Left ventricle myocardium superior (tissue), 1 donor: ENCODE results near the gene JAG1. TPM values are rescaled to one million over a fixed set of nuclear protein-coding genes. Genes with fewer than 3 reads are reported as not detected.

Source experiments
- ATAC-seq: fragments of 200-7000 bp; cut with Tn5 transposase; one replicate; pipeline ENCODE4 v1.9.1; 2020; ENCODE audit warnings: mild to moderate bottlenecking, moderate library complexity
- DNase-seq: peaks from one replicate; pipeline ENCODE4 v3.0.0-alpha.2; 2020
- intact Hi-C: fragments of 100-400 bp; cut with micrococcal nuclease; formaldehyde crosslinking; loops from one replicate; pipeline ENCODE4 v1.11.0; 2022
- long read RNA-seq: library from polyadenylated mRNA; unstranded; transcript quantifications from one replicate; pipeline ENCODE4 v2.0.0, GENCODE V29; 2021
- total RNA-seq: library from RNA; stranded (reverse); fragmentation: NEBNext Ultra II Directional; extraction: Animal tissue kit (Norgen Biotek cat#: 25700); gene quantifications from one replicate; pipeline ENCODE4 v1.2.1, GENCODE V29; 2021
- donor health status: DM: no; HTN: yes; CAD: no; lungs with severe emphysema.

JAG1 gene
- total RNA-seq = 17.0 TPM
- long read RNA-seq, partial matches to known transcripts = 35 of 39 reads
- long read RNA-seq, other reads (novel, unspliced or antisense) = 4 of 39 reads

DNA sequence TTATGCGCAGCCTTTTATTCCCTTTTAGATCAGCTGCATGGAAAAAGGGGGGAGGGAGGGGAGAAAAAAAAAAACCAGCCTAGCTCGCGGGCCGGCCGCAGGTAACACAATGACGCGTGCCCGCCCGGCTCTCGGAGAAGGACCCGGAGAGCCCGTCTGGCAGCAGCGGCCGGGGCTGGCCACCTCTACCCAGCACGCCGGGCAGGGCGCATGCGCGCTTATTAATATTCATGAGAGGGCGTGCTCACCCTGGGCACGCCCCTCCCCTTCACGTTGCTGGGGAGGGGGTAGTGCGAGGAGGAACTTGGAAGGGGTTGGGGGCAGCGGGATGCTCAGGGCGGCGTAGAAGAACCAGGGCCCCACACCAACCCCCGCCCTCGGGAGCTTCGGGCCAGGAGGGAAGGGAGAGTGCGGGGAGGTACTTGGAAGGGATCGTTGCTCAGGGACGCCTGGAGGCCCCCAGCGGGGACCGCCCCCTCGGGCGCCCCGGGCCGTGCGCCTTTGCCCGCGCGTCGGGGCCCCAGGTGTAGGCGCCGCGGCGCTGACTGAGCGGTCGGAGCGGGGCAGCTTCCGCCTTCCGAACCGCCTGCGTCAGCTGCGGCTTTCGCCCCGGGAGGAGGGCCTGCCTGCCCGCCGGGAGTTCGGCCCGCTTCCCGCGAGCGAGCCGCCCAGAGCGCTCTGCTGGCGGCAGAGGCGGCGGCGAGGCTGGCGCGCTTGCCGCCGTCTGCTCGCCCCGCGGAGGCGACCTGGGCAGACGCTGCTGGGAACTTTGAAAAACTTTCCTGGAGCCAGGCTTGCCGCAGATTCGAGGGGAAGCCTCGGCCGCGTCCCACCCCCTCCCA lies at the start of gene JAG1:
TSS of gene JAG1 (minus strand) at position 158 of the 842 bp plus-strand sequence. CDS start 469 bp downstream, outside the sequence.
- DNase-seq (peak; percentile 98), ATAC-seq (peak; percentile 86)
- intact Hi-C loops = loop anchor here (10.0 kb wide), 1 partner anchor 531 kb away; no protein-coding TSS in a partner anchor

DNA sequence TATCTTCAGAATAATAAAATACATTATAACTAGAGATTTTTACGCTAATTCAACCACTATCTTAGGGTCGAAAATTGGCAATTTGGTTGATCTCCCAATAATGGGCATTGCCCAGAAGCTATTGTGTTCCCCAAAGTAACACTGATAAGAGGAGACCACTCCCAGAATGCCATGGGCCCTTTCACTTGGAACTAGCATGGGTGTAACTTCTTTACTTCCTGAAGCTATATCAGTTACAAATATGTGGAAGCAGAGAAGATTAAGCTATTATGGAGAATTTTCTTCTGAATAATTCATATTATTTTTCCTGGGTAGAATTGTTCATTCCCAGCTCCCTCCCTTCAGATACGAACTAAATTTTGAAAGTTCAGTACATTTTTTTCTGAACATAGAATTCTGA lies 48.2 kb upstream of the JAG1 start:
- DNase-seq = no peak
- intact Hi-C loops = no loop called here
- no peak for ATAC-seq

DNA sequence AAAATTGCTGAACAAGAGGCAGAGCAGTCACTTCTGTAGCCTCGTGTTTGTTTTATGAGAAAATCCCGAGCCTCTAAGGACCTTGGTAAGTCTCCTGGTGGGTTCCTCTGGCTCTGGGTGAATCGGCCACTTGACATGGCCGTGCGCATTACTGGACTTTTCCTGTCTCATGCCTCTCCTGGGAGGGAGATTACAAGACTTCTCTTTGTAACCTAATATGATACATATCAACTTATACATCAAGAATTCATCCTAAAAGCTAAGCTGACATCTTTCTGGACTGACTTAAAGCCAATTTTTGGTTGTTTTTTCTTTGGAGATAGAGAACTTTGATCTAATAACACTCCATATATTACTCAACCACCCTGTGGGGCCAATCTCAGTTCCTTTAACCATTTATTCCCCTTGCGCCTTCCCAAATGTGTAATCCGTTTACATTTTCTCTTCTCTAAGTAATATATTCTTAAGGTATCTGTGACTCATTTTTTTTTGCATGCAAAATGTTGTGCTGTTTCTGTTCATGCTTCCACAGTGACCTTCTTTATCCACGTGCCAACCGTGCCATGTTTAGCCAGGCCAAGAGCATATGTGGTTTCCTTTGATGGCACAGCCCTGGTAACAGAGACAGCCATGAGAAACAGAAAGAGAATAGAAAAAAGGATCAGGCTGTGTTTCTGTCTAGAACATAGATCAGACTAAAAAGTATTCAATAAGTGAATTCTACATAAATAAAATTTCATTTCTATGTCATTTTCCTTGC lies 47.5 kb upstream of the JAG1 start:
- no peak for DNase-seq
- intact Hi-C loops = no loop called here

DNA sequence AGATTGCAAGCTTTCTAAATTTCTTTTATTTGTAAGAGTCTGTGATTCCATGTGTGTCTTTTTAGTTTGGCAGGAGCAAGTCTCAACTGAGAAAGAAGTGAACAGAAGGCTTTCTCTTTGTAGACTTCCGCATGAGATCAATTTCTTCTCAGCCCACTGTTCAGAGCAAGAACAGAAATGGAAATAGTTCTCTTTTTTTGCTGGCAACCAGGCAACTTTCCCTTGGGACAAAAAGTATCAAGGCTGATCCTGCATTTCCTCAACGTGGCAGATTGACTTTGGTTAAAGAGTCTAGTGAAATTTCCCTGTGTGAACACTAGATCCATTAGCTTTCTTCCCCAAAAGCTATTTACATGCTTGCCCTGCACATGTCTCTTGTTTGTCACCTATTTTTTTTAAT lies 46.8 kb upstream of the JAG1 start:
- intact Hi-C loops = no loop called here
- ATAC-seq (no peak), DNase-seq (no peak)

More for the DNA sequence above, 47.5 kb upstream of the JAG1 start:
- peak; percentile 34 for ATAC-seq

DNA sequence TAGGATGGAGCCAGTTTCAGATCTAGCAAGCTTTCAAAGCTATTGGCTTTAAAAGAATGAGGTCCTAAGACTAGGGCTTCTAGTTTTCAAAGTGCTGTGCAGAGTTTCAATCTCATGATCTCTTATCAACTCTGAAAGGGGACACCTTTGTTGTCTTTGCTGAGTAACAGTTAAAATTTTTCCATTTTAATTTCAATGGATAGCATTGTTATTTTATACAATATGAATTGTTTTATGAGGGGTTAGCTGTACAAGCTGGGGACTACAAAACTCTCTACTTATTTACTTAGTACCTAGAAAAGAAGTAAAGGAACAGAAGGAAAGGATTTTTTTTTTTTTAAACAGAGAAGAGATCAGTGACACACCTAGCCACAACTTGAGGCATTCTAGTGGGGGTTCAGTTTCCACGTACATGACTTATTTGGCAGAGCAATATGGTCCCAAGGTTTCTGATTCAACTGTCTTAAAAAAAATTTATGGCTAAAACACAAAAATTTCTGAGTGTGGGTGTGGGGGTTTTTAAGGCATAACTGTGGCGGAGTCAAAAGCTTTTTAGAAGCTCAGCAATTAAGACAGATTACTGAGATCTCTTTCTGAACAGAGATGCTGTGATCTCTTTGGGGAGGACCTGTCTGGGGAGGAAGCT lies 46.1 kb upstream of the JAG1 start:
- ATAC-seq = no peak
- no peak for DNase-seq
- intact Hi-C loops = no loop called here

DNA sequence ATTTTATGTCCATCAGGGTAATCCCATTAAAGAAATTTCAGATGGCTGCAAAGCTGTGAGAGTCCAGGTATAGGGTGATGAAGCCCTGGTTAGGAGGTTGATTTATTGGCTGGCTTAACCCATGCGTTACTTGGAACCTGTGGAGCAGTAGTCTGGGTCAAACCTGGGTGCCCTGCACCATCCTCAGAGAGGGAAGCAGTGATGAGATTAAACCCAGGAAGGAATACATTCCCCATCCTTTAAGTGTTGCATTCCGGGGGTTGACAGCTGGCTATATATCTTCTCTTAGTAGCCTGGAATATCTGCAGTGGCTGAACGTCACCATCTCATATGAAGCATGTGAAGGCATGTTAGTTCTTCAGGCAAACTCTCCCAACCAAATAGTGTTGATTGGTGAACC lies 44.9 kb upstream of the JAG1 start:
- no peak for DNase-seq
- intact Hi-C loops = no loop called here
- ATAC-seq = no peak

DNA sequence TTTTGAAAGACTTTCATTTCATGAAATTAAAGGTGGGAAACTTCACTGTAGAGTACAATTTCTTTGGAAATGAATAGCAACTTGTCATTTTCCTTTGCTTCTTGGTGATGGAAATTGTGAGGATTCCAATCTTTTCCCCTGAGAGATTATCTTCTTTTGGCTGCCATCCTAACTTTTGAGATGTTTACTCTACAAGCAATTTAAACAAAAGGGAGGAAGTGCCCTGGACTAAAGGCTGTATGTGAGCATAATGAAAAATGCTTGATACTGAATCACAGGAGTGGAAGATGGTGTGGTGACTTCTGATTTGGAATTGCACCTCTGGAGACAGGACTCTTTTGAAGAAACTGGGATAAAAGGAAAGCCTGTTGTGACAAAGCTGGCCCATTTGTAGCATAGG lies 43.1 kb upstream of the JAG1 start:
- no peak for DNase-seq
- intact Hi-C loops = no loop called here
- no peak for ATAC-seq

DNA sequence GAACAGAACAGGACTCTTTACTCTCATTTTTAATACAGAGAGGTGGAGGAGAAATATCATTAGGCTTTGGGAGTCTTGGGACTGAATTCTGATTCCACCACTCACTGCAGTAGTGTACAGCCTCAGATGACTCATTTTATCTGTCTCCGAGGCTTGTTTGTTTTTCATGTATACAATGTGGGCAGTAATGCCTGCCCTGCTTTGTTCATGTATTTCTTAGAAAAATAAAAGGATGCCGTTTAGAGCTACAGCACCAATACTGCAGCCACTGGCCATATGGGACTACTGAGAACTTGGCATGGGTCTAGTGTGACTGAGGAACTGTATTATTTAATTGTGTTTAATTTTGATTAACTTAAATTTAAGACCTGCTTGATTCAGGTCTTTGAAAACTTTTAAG lies 41.2 kb upstream of the JAG1 start:
- intact Hi-C loops = no loop called here
- DNase-seq = no peak
- no peak for ATAC-seq

DNA sequence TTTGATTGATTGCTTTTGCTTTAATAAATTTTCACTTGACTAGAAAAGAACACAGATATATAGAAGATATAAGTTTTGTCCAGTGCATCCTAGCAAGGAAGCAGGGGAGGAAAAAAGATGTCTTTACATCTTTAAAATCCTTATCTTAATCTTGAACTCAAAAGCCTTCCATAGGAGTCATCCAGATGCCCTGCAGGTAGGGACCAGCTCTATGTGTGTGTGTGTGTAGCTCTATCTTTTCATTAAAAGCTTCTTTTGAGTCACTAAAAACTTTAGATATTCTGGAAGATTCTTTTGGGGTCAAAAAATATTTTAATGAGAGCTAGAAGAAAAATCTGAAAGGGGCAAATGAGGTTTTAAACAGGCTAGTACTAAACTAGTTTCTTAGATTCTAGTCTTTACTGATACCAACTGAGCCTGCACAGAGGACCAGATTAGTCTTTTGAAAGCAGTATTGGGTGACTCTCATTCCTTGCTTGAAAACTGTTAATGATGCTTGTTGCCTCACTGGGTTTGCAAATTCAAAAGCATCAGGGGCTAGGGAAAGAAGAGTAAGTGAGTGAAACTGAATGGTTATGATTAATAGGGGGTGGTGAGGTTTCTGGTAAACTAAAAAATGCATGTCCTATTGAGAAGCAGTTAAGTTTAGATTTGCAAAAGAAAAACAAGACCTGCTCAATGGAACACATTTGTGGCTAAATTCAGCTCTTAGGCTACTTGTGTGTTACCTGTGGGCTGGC lies 40.6 kb upstream of the JAG1 start:
- intact Hi-C loops = no loop called here
- ATAC-seq (no peak), DNase-seq (no peak)

DNA sequence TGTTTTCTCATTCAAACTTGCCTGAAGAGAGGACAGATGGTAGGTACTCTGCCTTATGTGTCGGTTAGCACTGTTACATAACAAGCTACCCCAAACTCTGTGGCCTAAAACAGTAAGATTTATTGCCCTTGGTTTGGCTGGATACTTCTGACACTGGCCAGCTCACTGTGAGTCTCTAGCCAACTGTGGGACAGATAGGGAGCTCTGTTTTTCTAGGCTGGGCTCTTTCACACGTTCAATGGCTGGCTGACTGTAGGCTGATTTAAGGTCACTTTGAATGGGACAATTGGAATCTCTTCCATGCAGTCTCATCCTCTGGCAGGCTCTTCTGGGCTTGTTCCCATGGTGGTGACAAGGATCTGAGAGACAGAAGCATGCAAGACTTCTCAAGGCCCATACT lies 39.4 kb upstream of the JAG1 start:
- intact Hi-C loops = no loop called here
- ATAC-seq (no peak), DNase-seq (no peak)

DNA sequence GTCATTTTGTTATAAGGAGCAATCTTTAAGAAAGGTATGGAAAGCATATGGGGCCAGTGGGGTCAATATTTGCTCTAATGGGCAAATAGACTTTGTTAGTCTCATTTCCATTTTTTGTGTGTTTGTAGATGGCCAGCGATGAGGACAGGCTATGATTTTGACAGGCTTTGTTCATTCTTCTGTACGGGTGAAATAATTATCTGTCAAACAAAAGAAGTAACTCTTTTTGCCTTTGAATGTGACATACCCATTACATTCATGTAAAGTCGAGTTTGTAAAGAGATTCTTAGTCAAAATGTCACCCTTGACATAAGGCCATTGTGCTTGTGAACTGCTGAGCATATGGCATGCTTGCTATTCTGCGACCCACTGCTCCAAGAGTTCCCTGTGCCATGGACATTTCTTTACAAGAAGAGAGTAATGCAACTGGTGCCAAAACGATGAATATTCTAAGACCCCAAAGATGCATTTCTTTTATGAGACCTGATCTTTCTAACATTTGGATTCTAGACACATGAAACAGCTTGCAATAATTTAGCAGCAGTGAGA lies 38.2 kb upstream of the JAG1 start:
- intact Hi-C loops = no loop called here
- ATAC-seq (no peak), DNase-seq (no peak)

DNA sequence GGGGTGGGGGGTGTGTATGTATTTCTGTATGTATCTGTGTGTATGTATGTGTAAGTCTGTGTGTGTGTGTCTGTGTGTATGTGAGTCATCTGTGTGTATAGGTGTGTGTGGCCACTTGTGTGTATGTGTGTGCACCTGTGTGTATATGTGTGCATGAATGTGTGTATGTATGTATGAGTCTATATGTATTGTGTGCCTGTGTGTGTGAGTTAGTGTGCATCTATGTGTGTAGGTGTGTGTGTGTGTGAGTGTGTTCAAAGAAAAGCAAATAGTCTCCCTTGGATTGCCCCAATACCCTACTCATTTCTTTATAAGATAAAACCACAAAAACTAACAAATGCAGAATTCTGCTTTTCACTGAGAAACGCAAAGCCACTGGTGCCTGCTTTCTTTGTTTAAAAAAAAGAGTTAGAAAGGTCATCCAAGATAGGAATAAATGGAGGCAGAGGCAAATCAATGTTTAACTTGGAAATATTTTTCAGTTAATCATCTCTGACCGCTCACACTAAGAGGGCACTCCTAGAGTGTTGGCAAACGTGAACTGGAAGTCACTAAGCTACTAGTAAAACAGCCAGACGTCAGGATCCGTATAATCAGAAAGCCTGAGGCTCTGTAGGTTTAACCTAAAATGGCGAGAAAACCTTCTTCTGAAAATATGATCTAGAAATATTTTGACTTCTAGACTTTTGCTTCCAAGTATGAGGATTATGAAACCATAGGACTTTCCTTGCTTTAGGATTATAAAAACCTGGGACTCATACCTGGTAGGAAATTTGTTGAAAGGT lies 37.4 kb upstream of the JAG1 start:
- no peak for DNase-seq
- intact Hi-C loops = no loop called here
- no peak for ATAC-seq

DNA sequence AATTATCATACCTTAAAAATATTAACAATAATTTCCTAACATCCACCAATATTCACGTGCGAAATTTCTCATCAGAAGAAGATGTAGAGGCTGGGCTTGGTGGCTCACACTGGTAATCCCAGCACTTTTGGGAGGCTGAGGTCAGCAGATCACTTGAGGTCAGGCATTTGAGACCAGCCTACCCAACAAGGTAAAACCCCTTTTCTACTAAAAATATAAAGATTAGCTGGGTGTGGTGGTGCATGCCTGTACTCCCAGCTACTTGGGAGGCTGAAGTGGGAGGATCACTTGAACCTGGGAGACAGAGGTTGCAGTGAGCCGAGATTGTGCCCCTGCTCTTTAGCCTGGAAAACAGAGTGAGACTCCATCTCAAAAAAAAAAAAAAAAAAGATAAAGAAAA lies 36.1 kb upstream of the JAG1 start:
- intact Hi-C loops = no loop called here
- DNase-seq = no peak
- no peak for ATAC-seq

DNA sequence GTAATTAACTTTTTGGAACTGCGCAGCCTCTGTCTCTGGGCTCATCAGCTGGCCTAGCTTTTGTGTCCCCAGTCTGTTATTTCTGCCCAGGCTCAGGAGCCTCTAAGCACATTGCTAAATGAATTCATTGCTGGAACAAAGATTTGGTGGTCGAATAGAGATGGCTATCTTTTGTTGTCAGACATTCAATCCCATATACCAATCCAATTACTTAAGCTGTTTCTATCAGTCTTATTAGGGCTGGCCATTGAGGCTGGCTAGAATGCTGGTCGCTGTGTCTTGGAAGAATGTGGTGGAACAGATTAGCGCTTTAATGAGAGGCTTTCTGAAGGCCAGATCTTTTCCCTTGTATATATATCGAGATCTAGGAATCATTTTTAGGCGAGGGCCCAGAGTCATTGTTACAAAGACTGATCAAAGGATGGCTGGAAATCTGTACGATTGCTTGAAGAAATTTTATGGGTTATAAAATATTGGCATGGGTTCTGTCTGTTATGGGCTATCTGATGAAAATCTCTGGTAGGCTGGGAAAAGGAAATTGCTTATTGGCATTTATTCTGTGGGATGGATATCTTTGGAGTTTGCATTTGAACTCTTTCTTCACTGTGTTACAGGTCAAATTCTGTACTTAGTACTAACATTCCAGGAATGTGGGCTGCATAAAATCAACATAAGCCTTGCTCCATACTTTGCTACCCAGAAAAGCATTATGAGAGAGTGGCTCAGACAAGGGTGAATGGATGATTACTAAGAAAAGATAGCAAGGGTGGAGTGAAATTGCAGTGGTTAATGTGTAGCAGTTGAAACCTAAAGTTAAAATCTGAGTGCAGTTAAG lies 34.8 kb upstream of the JAG1 start:
- no peak for ATAC-seq
- intact Hi-C loops = no loop called here
- DNase-seq = no peak

DNA sequence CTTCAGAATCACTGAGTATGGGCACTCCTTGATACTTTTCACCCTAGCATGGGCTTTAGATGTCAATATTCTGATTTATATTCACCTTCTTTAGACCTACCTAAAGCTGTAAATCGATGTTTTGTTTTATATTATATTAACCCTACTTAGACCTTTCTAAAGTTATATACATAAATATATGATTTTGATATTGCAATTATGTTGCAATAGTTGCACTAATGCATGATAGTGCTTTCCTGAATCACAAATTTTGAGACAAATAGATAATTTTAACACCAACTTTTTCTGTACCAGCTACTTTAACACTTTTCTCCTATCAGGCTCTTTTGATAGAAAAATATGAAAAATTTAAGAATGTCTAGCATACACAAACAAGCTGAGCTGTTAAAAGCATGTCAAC lies 34.0 kb upstream of the JAG1 start:
- ATAC-seq (no peak), DNase-seq (no peak)
- intact Hi-C loops = no loop called here

DNA sequence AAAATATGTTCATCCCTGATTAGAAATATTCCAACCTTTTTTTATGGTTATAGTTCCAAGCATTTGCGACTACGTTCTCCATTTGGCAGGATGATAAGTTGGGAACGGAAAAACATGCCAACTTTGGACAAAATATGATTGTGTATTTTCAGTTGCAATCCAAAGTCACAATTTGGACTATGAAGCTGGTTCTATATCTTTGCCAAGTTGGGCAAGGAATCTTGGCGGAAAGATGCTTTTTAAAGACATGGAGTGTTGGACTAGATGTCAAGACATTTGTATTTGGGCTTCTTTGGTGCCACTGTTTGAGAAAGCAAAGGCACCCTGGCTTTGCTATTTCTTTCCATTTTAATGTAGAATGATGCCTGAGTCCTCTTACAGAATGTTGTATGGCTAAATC lies 33.3 kb upstream of the JAG1 start:
- DNase-seq (no peak), ATAC-seq (no peak)
- intact Hi-C loops = no loop called here

DNA sequence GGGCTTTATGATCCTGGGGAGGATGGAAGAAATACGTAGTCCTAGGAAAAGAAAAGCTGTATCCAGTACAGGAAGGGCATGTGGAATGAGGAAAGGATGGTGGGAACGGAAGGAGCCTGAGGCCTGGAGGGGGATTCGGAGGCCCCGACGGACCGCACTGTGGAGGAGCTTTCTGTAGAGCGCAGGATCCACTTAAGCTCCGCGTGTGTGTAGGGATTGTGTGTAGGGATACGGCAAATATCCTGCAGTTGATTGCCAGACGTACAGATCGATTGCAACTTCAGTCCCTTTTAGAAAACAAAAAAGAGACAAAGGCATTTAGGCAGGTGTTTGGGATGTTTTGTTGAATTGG lies 32.6 kb upstream of the JAG1 start:
- ATAC-seq (no peak), DNase-seq (no peak)
- intact Hi-C loops = no loop called here
